SJSA1 (cell line): ENCODE data around the gene GEN1. TPM values are rescaled to one million over a fixed set of nuclear protein-coding genes. Genes with fewer than 3 reads are reported as not detected.
A peak's percentile ranks its signal among the peaks of the same experiment; 100 is the strongest.

ENCODE experiments used
- DNase-seq, 2 experiments: peaks; one replicate each; pipeline ENCODE4 v3.0.0-alpha.2; 2015 to 2020; ENCODE audit warnings: low spot score in 2 of 2, low read depth in 1 of 2
- H3K27ac ChIP-seq: fragments of 250-450 bp; sonication (Bioruptor Pico); 2 replicates; pipeline ENCODE4 v1.5.1; 2020; ENCODE audit warnings: mild to moderate bottlenecking, moderate library complexity
- H3K27me3 ChIP-seq: fragments of 250-450 bp; sonication (Bioruptor Pico); replicated peaks from 2 replicates; pipeline ENCODE4 v1.5.1; 2020; ENCODE audit warnings: mild to moderate bottlenecking, moderate library complexity
- H3K36me3 ChIP-seq: fragments of 250-450 bp; sonication (Bioruptor Pico); 2 replicates; pipeline ENCODE4 v1.5.1; 2020; ENCODE audit warnings: mild to moderate bottlenecking
- H3K4me1 ChIP-seq: fragments of 250-450 bp; sonication (Bioruptor Pico); replicated peaks from 2 replicates; pipeline ENCODE4 v1.6.1; 2021; ENCODE audit warnings: mild to moderate bottlenecking
- H3K4me3 ChIP-seq: fragments of 250-450 bp; sonication (Bioruptor Pico); 2 replicates; pipeline ENCODE4 v1.5.1; 2020; ENCODE audit warnings: mild to moderate bottlenecking
- H3K9me3 ChIP-seq: fragments of 250-450 bp; sonication (Bioruptor Pico); replicated peaks from 2 replicates; pipeline ENCODE4 v1.5.1; 2020; ENCODE audit warnings: mild to moderate bottlenecking
- total RNA-seq: library from RNA; depleted of rRNA; stranded (reverse); fragments of >200 nt; shearing (Covaris generic); gene quantifications from 2 replicates; pipeline ENCODE4 v1.2.3, GENCODE V29; 2014; rRNA removed

Gene GEN1, protein sequence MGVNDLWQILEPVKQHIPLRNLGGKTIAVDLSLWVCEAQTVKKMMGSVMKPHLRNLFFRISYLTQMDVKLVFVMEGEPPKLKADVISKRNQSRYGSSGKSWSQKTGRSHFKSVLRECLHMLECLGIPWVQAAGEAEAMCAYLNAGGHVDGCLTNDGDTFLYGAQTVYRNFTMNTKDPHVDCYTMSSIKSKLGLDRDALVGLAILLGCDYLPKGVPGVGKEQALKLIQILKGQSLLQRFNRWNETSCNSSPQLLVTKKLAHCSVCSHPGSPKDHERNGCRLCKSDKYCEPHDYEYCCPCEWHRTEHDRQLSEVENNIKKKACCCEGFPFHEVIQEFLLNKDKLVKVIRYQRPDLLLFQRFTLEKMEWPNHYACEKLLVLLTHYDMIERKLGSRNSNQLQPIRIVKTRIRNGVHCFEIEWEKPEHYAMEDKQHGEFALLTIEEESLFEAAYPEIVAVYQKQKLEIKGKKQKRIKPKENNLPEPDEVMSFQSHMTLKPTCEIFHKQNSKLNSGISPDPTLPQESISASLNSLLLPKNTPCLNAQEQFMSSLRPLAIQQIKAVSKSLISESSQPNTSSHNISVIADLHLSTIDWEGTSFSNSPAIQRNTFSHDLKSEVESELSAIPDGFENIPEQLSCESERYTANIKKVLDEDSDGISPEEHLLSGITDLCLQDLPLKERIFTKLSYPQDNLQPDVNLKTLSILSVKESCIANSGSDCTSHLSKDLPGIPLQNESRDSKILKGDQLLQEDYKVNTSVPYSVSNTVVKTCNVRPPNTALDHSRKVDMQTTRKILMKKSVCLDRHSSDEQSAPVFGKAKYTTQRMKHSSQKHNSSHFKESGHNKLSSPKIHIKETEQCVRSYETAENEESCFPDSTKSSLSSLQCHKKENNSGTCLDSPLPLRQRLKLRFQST
- 30.0 and 31.1 TPM in 2 replicates for total RNA-seq

DNA sequence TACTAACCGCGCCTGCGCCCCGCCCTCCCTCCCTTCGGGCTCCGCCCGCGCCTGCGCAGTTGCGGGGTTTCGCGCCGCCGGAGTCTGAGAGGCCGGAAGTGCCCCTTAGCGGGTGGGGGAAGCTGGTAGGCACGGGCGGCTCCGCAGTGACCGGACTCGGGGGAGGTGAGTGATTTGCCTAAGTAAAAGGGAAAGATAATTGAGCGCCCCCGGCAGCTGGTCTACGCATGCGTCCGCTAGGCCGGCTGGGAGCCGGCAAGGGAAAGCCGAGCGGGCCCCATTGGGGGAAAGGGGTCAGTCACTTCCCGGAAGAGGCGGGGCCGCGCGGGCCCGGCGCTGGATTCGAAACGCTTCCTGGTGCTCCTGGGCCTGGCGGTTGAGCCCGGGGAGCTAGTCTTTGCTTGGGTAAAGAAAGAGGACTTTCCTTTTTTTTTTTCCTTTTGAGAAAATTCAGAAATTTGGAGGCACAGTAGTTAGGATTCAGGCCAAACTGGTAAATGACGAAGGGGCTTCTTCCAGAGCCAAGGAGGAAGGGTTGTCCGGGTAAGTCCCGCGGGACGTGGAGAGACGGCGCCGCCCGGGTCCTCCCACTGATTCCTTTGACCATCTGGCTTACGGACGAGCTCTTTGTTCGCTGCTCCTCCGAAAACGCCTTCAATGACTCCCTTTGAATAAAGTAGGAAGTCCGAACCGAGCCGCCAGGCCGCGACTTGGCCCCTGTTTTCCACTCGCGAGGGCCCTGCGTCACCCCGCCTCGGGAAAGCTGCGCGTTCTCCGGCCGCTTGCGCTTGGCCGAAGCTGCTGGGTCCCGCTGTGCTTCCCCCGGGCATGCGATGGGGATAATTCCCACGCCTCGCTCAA, at the start of gene GEN1, which contains the start of gene SMC6:
Gene GEN1, plus strand, starts transcription at position 336 of the 861 bp plus-strand sequence. CDS start 5,806 bp downstream, outside the sequence.
Gene SMC6, minus strand, starts transcription at position 8 of the 861 bp plus-strand sequence. CDS start 7,864 bp downstream, outside the sequence.
- Histone ChIP-seq H3K4me3 (peak within 1 kb of the TSS; percentile 96), H3K27me3 (no peaks in the 10 kb centered on the region), H3K4me1 (peaks cover 18% of the 10 kb centered on the region), H3K36me3 (peaks cover 4% of the 10 kb centered on the region), H3K27ac (peak within 1 kb of the TSS; percentile 97), H3K9me3 (no peaks in the 10 kb centered on the region)
- peak; percentile 95 to 98 for DNase-seq

GRCh38 chr2:17706845-17707244, 47.1 kb upstream of the GEN1 start:
- Histone ChIP-seq H3K4me3 (no peak overlapping the region), H3K4me1 (no peaks in the 10 kb centered on the region), H3K9me3 (no peaks in the 10 kb centered on the region), H3K27ac (no peak overlapping the region), H3K36me3 (peaks cover 58% of the 10 kb centered on the region), H3K27me3 (no peaks in the 10 kb centered on the region)
- DNase-seq, result no peak

- Histone ChIP-seq H3K36me3 (peaks cover 64% of the 10 kb centered on the region), H3K9me3 (no peaks in the 10 kb centered on the region)
- DNase-seq, result no peak
Measured at GRCh38 chr2:17708501-17708900, 45.4 kb upstream of the GEN1 start.

DNA sequence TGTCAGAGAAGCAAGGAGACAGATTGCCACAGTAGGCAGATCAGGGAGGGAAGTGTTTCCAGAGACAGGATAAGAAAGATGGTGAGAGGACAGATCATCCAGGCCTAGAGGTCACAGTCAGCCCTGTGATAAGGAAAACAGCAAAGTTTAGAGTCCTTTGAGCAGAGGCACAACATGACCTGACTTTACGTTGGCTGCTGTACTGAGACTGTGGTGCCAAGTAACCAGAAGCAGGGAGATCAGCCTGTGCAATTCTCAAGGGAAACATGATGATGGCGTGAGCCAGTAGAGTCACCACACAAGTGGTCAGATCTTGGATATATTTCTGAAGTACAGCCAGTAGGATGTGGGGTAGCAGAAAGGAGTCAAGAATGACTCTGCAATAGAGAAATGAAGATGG, 44.0 kb upstream of the GEN1 start:
- no peaks in the 10 kb centered on the region for H3K4me1 ChIP-seq
- H3K27ac ChIP-seq, result no peak overlapping the region
- no peaks in the 10 kb centered on the region for H3K9me3 ChIP-seq
- no peak for DNase-seq
- H3K36me3 ChIP-seq, result peaks cover 66% of the 10 kb centered on the region
- no peak overlapping the region for H3K4me3 ChIP-seq
- H3K27me3 ChIP-seq, result no peaks in the 10 kb centered on the region

More at GRCh38 chr2:17708501-17708900, 45.4 kb upstream of the GEN1 start:
- Histone ChIP-seq H3K27me3 (no peaks in the 10 kb centered on the region), H3K4me1 (no peaks in the 10 kb centered on the region), H3K27ac (no peak overlapping the region), H3K4me3 (no peak overlapping the region)

- no peak for DNase-seq
- H3K27ac ChIP-seq, result no peak overlapping the region
- peaks cover 64% of the 10 kb centered on the region for H3K36me3 ChIP-seq
- H3K27me3 ChIP-seq, result no peaks in the 10 kb centered on the region
- H3K4me1 ChIP-seq, result no peaks in the 10 kb centered on the region
- no peaks in the 10 kb centered on the region for H3K9me3 ChIP-seq
- no peak overlapping the region for H3K4me3 ChIP-seq
Measured at GRCh38 chr2:17710547-17711248, 43.2 kb upstream of the GEN1 start.

DNA sequence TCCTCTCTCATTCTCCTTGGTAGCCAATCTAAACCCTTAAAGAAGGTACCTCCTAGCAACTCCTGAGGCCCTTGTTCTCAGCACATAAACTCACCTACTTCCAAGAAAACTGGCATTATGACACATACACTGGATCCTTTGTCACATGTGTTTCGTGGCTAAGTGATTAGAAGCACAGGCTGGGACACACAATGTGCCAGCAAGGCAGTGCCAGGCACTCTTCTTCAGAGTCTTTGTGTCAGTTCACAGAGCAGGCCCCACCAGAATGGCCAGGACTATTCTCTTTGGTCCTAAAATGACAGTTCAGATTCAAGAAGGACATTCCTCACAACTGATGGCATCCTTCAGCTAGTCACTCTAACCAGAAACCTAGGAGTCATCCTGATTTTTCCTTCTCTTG, 40.6 kb upstream of the GEN1 start:
- no peak overlapping the region for H3K4me3 ChIP-seq
- no peaks in the 10 kb centered on the region for H3K27me3 ChIP-seq
- no peak overlapping the region for H3K27ac ChIP-seq
- DNase-seq, result no peak
- H3K36me3 ChIP-seq, result peaks cover 76% of the 10 kb centered on the region
- no peaks in the 10 kb centered on the region for H3K9me3 ChIP-seq
- no peaks in the 10 kb centered on the region for H3K4me1 ChIP-seq

DNA sequence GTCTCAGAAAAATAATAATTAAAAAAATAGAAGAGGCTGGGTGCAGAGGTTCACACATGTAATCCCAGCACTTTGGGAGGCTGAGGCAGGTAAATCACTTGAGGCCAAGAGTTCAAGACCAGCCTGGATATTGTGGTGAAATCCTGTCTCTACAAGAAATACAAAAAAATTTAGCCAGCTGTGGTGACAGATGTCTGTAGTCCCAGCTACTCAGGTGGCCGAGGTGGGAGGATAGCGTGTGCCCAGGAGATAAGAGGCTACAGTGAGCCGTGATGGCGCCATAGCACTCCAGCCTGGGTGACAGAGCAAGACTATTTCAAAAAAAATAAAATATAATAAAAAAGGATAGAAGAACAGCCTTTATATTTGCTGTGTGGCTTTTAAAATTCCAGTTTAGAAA, 36.3 kb upstream of the GEN1 start:
- no peaks in the 10 kb centered on the region for H3K4me1 ChIP-seq
- no peak overlapping the region for H3K27ac ChIP-seq
- no peak overlapping the region for H3K4me3 ChIP-seq
- H3K27me3 ChIP-seq, result no peaks in the 10 kb centered on the region
- H3K9me3 ChIP-seq, result no peaks in the 10 kb centered on the region
- DNase-seq, result no peak
- peaks cover 81% of the 10 kb centered on the region for H3K36me3 ChIP-seq

GRCh38 chr2:17718689-17719088, 35.2 kb upstream of the GEN1 start:
- H3K9me3 ChIP-seq, result no peaks in the 10 kb centered on the region
- no peaks in the 10 kb centered on the region for H3K4me1 ChIP-seq
- no peaks in the 10 kb centered on the region for H3K27me3 ChIP-seq
- H3K27ac ChIP-seq, result no peak overlapping the region
- H3K36me3 ChIP-seq, result peaks cover 78% of the 10 kb centered on the region
- H3K4me3 ChIP-seq, result no peak overlapping the region
- no peak for DNase-seq

DNA sequence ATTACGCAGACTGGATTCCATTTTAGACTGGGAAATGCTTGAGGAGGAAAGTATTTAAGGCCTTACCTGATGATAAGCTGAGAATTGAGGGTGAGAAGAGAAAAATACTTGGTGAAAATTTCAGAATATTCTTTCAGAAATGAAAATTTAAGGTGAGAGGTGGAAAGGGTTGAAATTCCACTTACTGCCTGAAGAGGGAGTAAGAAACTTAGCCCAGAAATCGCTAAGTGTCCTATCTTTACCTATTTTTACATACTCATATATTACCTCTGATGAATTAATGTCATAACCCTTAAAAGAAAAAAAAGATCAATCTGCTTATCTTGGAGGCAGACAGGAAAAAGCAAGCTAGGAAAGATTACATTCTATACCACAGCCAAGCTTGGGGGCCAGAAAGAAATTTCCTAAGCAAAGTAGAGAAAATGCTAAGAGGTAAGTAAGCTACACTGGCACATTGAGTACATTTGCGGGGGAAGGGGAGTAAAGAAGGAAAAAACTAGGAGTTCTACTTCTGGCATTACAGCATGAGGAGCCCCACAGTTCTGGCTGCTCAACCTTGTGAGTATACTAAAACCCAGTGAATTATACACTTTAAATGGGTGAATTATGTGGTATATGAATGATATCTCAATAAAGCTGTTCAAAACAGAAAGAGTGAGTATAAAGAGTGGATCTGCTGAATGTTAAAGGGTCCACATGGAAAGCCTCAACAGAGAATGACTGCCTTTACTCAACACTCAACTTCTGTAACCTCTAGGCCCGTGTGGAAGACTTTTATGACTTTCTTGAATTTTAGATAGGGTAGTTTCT, 34.2 kb upstream of the GEN1 start:
- no peak overlapping the region for H3K4me3 ChIP-seq
- H3K27ac ChIP-seq, result no peak overlapping the region
- peaks cover 78% of the 10 kb centered on the region for H3K36me3 ChIP-seq
- DNase-seq, result peak in 1 of 2 experiments; percentile 21
- H3K9me3 ChIP-seq, result no peaks in the 10 kb centered on the region
- H3K4me1 ChIP-seq, result no peaks in the 10 kb centered on the region
- H3K27me3 ChIP-seq, result no peaks in the 10 kb centered on the region

DNA sequence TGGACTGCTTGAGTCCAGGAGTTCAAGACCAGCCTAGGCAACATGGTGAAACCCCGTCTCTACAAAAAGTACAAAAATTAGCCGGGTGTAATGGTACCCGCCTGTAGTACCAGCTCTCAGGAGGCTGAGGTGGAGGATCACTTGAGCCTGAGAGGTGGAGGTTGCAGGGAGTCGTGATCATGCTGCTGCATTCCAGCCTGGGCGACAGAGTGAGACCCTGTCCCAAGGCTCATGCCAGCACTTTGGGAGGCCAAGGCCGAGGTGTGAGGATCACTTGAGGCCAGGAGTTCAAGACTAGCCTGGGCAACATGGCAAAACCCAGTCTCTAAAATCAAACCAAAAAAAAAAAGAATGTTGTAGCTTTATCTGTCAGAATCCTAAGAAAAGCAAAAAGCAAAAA, 25.7 kb upstream of the GEN1 start:
- Histone ChIP-seq H3K4me1 (no peaks in the 10 kb centered on the region), H3K27ac (no peak overlapping the region), H3K4me3 (no peak overlapping the region), H3K36me3 (peaks cover 53% of the 10 kb centered on the region), H3K27me3 (no peaks in the 10 kb centered on the region), H3K9me3 (no peaks in the 10 kb centered on the region)
- no peak for DNase-seq

GRCh38 chr2:17729880-17730279, 24.1 kb upstream of the GEN1 start:
- Histone ChIP-seq H3K27ac (no peak overlapping the region), H3K4me1 (no peaks in the 10 kb centered on the region), H3K9me3 (no peaks in the 10 kb centered on the region), H3K4me3 (no peak overlapping the region), H3K27me3 (no peaks in the 10 kb centered on the region), H3K36me3 (peaks cover 50% of the 10 kb centered on the region)
- no peak for DNase-seq

GRCh38 chr2:17733599-17733998, 20.3 kb upstream of the GEN1 start:
- H3K9me3 ChIP-seq, result no peaks in the 10 kb centered on the region
- peaks cover 72% of the 10 kb centered on the region for H3K36me3 ChIP-seq
- H3K27me3 ChIP-seq, result no peaks in the 10 kb centered on the region
- H3K4me3 ChIP-seq, result no peak overlapping the region
- DNase-seq, result no peak
- peaks cover 10% of the 10 kb centered on the region for H3K4me1 ChIP-seq
- H3K27ac ChIP-seq, result no peak overlapping the region
